ENCODE data around the gene ZNF783. TPM values are rescaled to one million over a fixed set of nuclear protein-coding genes. Genes with fewer than 3 reads are reported as not detected.
"Not testable (repeated sequence)": the region's sequence is repeated elsewhere in the genome, so short reads cannot be mapped to it uniquely, and the experiment has no call there.

Gene ZNF783
- total and polyA plus RNA-seq, 2 donors (not counting 1 experiment from before 2014, with no cell fraction given) = 3.3 to 11.4 TPM

GRCh38 chr7:149248777-149249176, 13.2 kb upstream of the ZNF783 start:
- DNase-seq (ENCODE audit: low read depth in 2 of 2) = no peak
- peaks cover 13% of the 10 kb centered on the region for H3K79me2 ChIP-seq (ENCODE audit: control insufficient read depth, insufficient read depth, low read length)
- H4K20me1 ChIP-seq (ENCODE audit: control insufficient read depth, extremely low read depth, insufficient read depth, low read length) = no peaks in the 10 kb centered on the region
- H3K36me3 ChIP-seq (ENCODE audit: control insufficient read depth, insufficient read depth, low read length) = peaks cover 10% of the 10 kb centered on the region
- no peaks in the 10 kb centered on the region for H3K27me3 ChIP-seq (ENCODE audit: control insufficient read depth, insufficient read depth, low read length)
- H2AFZ ChIP-seq (ENCODE audit: low read length) = no peak overlapping the region
- TF ChIP-seq CTCF (conservative IDR thresholded peaks at IDR 0.05 in 1 of 2, IDR thresholded peaks at IDR 0.05 in 1 of 2; ENCODE audit: low read depth in 1 of 2, low read length in 2 of 2) (no peak), EZH2 (IDR thresholded peaks at IDR 0.05; ENCODE audit: low read length, missing control alignments) (no peak)
- H3K9me3 ChIP-seq (ENCODE audit: control insufficient read depth, insufficient read depth, low read depth, low read length) = no peaks in the 10 kb centered on the region
- no peak overlapping the region for H3K4me3 ChIP-seq (replicated peaks in 1 of 4; ENCODE audit: control extremely low read depth in 1 of 4, insufficient read depth in 1 of 4, low read depth in 3 of 4, low read length in 4 of 4)
- H3K4me2 ChIP-seq (ENCODE audit: extremely low read depth, insufficient read depth, low read length) = no peak overlapping the region
- no peak overlapping the region for H3K9ac ChIP-seq (ENCODE audit: insufficient read depth, low read length)
- no peak overlapping the region for H3K27ac ChIP-seq (ENCODE audit: insufficient read depth, low read length)
- peaks cover 8% of the 10 kb centered on the region for H3K4me1 ChIP-seq (ENCODE audit: control insufficient read depth, extremely low read depth, insufficient read depth, low read length)

- not testable (repeated sequence) for H3K4me2 ChIP-seq (ENCODE audit: extremely low read depth, insufficient read depth, low read length); DNase-seq (ENCODE audit: low read depth in 2 of 2); H3K9me3 ChIP-seq (ENCODE audit: control insufficient read depth, insufficient read depth, low read depth, low read length); H3K4me3 ChIP-seq (replicated peaks in 1 of 4; ENCODE audit: control extremely low read depth in 1 of 4, insufficient read depth in 1 of 4, low read depth in 3 of 4, low read length in 4 of 4); H3K9ac ChIP-seq (ENCODE audit: insufficient read depth, low read length); H3K27ac ChIP-seq (ENCODE audit: insufficient read depth, low read length); H2AFZ ChIP-seq (ENCODE audit: low read length); H4K20me1 ChIP-seq (ENCODE audit: control insufficient read depth, extremely low read depth, insufficient read depth, low read length); H3K4me1 ChIP-seq (ENCODE audit: control insufficient read depth, extremely low read depth, insufficient read depth, low read length); H3K27me3 ChIP-seq (ENCODE audit: control insufficient read depth, insufficient read depth, low read length)
- peaks cover 14% of the 10 kb centered on the region for H3K36me3 ChIP-seq (ENCODE audit: control insufficient read depth, insufficient read depth, low read length)
- H3K79me2 ChIP-seq (ENCODE audit: control insufficient read depth, insufficient read depth, low read length) = peaks cover 13% of the 10 kb centered on the region
Observed at GRCh38 chr7:149250151-149250550, 11.8 kb upstream of the ZNF783 start.

- H3K27me3 ChIP-seq (ENCODE audit: control insufficient read depth, insufficient read depth, low read length); H3K9ac ChIP-seq (ENCODE audit: insufficient read depth, low read length); H3K4me2 ChIP-seq (ENCODE audit: extremely low read depth, insufficient read depth, low read length); H3K4me1 ChIP-seq (ENCODE audit: control insufficient read depth, extremely low read depth, insufficient read depth, low read length); H3K4me3 ChIP-seq (replicated peaks in 1 of 4; ENCODE audit: control extremely low read depth in 1 of 4, insufficient read depth in 1 of 4, low read depth in 3 of 4, low read length in 4 of 4); H3K27ac ChIP-seq (ENCODE audit: insufficient read depth, low read length); H2AFZ ChIP-seq (ENCODE audit: low read length); DNase-seq (ENCODE audit: low read depth in 2 of 2); H3K9me3 ChIP-seq (ENCODE audit: control insufficient read depth, insufficient read depth, low read depth, low read length); H4K20me1 ChIP-seq (ENCODE audit: control insufficient read depth, extremely low read depth, insufficient read depth, low read length); H3K79me2 ChIP-seq (ENCODE audit: control insufficient read depth, insufficient read depth, low read length): not testable (repeated sequence)
- peaks cover 14% of the 10 kb centered on the region for H3K36me3 ChIP-seq (ENCODE audit: control insufficient read depth, insufficient read depth, low read length)
Observed at GRCh38 chr7:149251518-149251917, 10.5 kb upstream of the ZNF783 start.

- H3K4me2 ChIP-seq (ENCODE audit: extremely low read depth, insufficient read depth, low read length) = no peak overlapping the region
- H3K4me3 ChIP-seq (replicated peaks in 1 of 4; ENCODE audit: control extremely low read depth in 1 of 4, insufficient read depth in 1 of 4, low read depth in 3 of 4, low read length in 4 of 4) = no peak overlapping the region
- H3K27ac ChIP-seq (ENCODE audit: insufficient read depth, low read length) = no peak overlapping the region
- H3K79me2 ChIP-seq (ENCODE audit: control insufficient read depth, insufficient read depth, low read length) = peaks cover 6% of the 10 kb centered on the region
- H3K36me3 ChIP-seq (ENCODE audit: control insufficient read depth, insufficient read depth, low read length) = peaks cover 14% of the 10 kb centered on the region
- no peaks in the 10 kb centered on the region for H3K9me3 ChIP-seq (ENCODE audit: control insufficient read depth, insufficient read depth, low read depth, low read length)
- DNase-seq (ENCODE audit: low read depth in 2 of 2) = no peak
- no peaks in the 10 kb centered on the region for H3K27me3 ChIP-seq (ENCODE audit: control insufficient read depth, insufficient read depth, low read length)
- no peaks in the 10 kb centered on the region for H4K20me1 ChIP-seq (ENCODE audit: control insufficient read depth, extremely low read depth, insufficient read depth, low read length)
- H2AFZ ChIP-seq (ENCODE audit: low read length) = no peak overlapping the region
- TF ChIP-seq EZH2 (IDR thresholded peaks at IDR 0.05; ENCODE audit: low read length, missing control alignments) (no peak), CTCF (conservative IDR thresholded peaks at IDR 0.05 in 1 of 2, IDR thresholded peaks at IDR 0.05 in 1 of 2; ENCODE audit: low read depth in 1 of 2, low read length in 2 of 2) (no peak)
- peaks cover 2% of the 10 kb centered on the region for H3K4me1 ChIP-seq (ENCODE audit: control insufficient read depth, extremely low read depth, insufficient read depth, low read length)
- no peak overlapping the region for H3K9ac ChIP-seq (ENCODE audit: insufficient read depth, low read length)
Observed at GRCh38 chr7:149252378-149252777, 9.6 kb upstream of the ZNF783 start.
